ENCODE data around the gene SPATA31C2.

- TF ChIP-seq POLR2A (IDR thresholded peaks at IDR 0.05; ENCODE audit: low read length): no peak
- TF ChIP-seq GATA1 (IDR thresholded peaks at IDR 0.05; ENCODE audit: low read depth, low read length): no peak
These were observed 31.8 kb downstream of the SPATA31C2 start for GRCh38 chr9:88106492-88106891.
